ENCODE results near the gene AKR1B15. TPM values are rescaled to one million over a fixed set of nuclear protein-coding genes. Genes with fewer than 3 reads are reported as not detected.

Gene AKR1B15
- total RNA-seq, 2 experiments from 2014 or later: not detected

DNA sequence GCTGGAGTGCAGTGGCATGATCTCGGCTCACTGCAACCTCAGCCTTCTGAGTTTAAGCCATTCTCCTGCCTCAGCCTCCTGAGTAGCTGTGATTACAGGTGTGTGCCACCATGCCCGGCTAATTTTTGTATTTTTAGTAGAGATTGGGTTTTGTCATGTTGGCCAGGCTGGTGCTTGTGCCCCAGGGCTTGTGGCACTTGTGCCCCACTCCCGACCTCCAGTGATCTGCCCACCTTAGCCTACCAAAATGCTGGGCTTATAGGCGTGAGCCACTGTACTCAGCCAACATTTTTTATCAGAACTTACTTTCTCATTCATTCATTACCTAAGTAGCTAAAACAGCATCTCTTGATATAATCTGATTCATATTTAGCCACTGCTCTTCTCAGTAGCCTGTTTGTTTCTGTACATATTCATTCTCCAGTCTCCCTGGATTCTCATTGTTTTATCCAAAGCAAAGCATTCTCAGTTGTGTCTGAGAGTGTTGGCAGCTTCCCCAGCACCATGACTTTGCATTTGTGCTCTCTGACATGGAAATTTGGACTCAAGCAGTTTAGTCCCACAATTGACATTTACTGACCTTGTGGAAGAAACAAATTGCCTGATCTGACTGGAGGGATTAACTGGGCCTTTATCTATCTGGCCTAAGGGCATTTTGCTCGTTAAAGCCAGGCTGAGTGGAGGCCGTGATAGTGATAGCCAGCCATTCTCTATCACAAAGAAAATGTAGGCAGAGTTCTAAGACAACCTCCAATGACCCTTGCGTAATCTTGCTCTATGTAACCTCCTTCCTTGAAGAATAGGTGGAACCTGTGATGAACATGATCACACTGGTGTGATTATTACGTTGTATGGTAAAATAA lies 44.9 kb downstream of the AKR1B15 start:
- intact Hi-C loops (cut with DNase I, micrococcal nuclease): no loop called here
- Mint-ChIP-seq H3K27me3 (peaks cover 11% of the 10 kb centered on the region), H3K27ac (no peak overlapping the region), H3K4me3 (no peak overlapping the region), H3K9me3 (peaks cover 5% of the 10 kb centered on the region), H3K4me1 (ENCODE audit: low read depth) (no peaks in the 10 kb centered on the region), H3K36me3 (ENCODE audit: low read depth) (no peaks in the 10 kb centered on the region)
- peaks cover 0 to 5% of the 10 kb centered on the region in 2 experiments for H3K9me3 ChIP-seq (ENCODE audit: control insufficient read depth in 1 of 2, insufficient read depth in 1 of 2, low read length in 2 of 2)
- POLR2A ChIA-PET: interaction anchor here (0.6 kb wide), 1 partner anchor 1933 kb away, joined by 3 read pairs; no protein-coding TSS in a partner anchor
- no peak for TF ChIP-seq CTCF (IDR thresholded peaks at IDR 0.05)
- no peaks in the 10 kb centered on the region for H3K36me3 ChIP-seq (ENCODE audit: insufficient read depth, low read length)
- no peak for ATAC-seq (ENCODE audit: poor library complexity)
- no peak overlapping the region for H3K27ac ChIP-seq (ENCODE audit: low read depth in 1 of 2, low read length in 2 of 2)
- H3K4me1 ChIP-seq (ENCODE audit: insufficient read depth, low read length): no peaks in the 10 kb centered on the region
- H3K4me3 ChIP-seq (ENCODE audit: low read length): no peak overlapping the region
- H3K27me3 ChIP-seq (ENCODE audit: control insufficient read depth in 1 of 2, insufficient read depth in 2 of 2, low read length in 2 of 2): no peaks in the 10 kb centered on the region
- CTCF ChIA-PET: no interaction called here
- DNase-seq: no peak

DNA sequence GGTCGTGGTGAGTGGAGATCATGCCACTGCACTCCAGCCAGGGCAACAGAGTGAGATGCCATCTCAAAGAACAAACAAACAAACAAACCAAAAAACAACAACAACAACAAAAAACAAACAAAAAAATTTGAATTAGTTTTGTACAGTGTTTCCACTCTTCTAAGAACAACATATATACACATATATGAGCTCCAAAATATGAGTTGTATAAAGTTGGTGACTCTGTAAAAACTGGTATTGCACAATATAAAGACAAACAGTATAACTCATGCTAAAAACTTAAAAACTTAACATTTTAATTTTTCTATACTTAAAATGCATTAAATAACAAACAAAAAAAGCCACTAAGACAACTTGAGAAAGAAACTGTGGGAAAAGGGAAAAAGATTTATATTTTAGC lies 46.0 kb downstream of the AKR1B15 start:
- intact Hi-C loops (cut with DNase I, micrococcal nuclease): no loop called here
- Histone ChIP-seq H3K36me3 (ENCODE audit: insufficient read depth, low read length) (no peaks in the 10 kb centered on the region), H3K27me3 (ENCODE audit: control insufficient read depth in 1 of 2, insufficient read depth in 2 of 2, low read length in 2 of 2) (peaks cover 0 to 5% of the 10 kb centered on the region in 2 experiments), H3K9me3 (ENCODE audit: control insufficient read depth in 1 of 2, insufficient read depth in 1 of 2, low read length in 2 of 2) (peaks cover 0 to 10% of the 10 kb centered on the region in 2 experiments), H3K27ac (ENCODE audit: low read depth in 1 of 2, low read length in 2 of 2) (no peak overlapping the region), H3K4me3 (ENCODE audit: low read length) (no peak overlapping the region), H3K4me1 (ENCODE audit: insufficient read depth, low read length) (no peaks in the 10 kb centered on the region)
- DNase-seq: no peak
- peaks cover 9% of the 10 kb centered on the region for H3K9me3 Mint-ChIP-seq
- POLR2A ChIA-PET: no interaction called here
- H3K27me3 Mint-ChIP-seq: peaks cover 15% of the 10 kb centered on the region
- no peaks in the 10 kb centered on the region for H3K4me1 Mint-ChIP-seq (ENCODE audit: low read depth)
- H3K36me3 Mint-ChIP-seq (ENCODE audit: low read depth): no peaks in the 10 kb centered on the region
- no peak overlapping the region for H3K27ac Mint-ChIP-seq
- no peak for TF ChIP-seq CTCF (IDR thresholded peaks at IDR 0.05)
- H3K4me3 Mint-ChIP-seq: no peak overlapping the region
- ATAC-seq (ENCODE audit: poor library complexity): no peak
- CTCF ChIA-PET: no interaction called here

DNA sequence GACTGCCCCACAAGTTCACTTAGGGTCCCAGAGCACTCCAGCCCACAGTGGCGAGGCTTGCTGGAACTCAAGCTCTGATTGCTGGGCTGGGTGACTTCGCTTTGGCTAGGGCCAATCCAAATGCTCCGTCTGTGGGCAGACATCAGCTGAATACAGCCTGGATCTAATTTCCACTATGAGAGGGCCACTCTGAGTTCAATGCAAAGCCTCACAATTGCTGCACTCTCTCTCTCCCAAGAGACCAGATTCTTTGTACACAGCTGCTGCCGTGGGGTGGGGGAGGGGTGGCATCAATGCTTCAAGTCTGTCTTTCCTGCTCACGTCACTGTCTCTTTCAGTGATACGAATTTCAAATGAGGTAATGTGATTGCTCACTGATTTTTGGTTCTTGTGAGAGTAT lies 50.5 kb downstream of the AKR1B15 start:
- no peak for ATAC-seq (ENCODE audit: poor library complexity)
- CTCF ChIA-PET: no interaction called here
- intact Hi-C loops (cut with DNase I, micrococcal nuclease): no loop called here

More for the DNA sequence above, 50.5 kb downstream of the AKR1B15 start:
- Histone ChIP-seq H3K9me3 (ENCODE audit: control insufficient read depth in 1 of 2, insufficient read depth in 1 of 2, low read length in 2 of 2) (peaks cover 0 to 4% of the 10 kb centered on the region in 2 experiments), H3K36me3 (ENCODE audit: insufficient read depth, low read length) (no peaks in the 10 kb centered on the region), H3K4me3 (ENCODE audit: low read length) (no peak overlapping the region), H3K27me3 (ENCODE audit: control insufficient read depth in 1 of 2, insufficient read depth in 2 of 2, low read length in 2 of 2) (peaks cover 0 to 10% of the 10 kb centered on the region in 2 experiments), H3K4me1 (ENCODE audit: insufficient read depth, low read length) (no peaks in the 10 kb centered on the region), H3K27ac (ENCODE audit: low read depth in 1 of 2, low read length in 2 of 2) (no peak overlapping the region)
- Mint-ChIP-seq H3K27ac (no peak overlapping the region), H3K27me3 (peaks cover 40% of the 10 kb centered on the region), H3K4me3 (no peak overlapping the region), H3K9me3 (peaks cover 7% of the 10 kb centered on the region), H3K36me3 (ENCODE audit: low read depth) (no peaks in the 10 kb centered on the region), H3K4me1 (ENCODE audit: low read depth) (no peaks in the 10 kb centered on the region)
- no peak for TF ChIP-seq CTCF (IDR thresholded peaks at IDR 0.05)
- no peak for DNase-seq
- POLR2A ChIA-PET: no interaction called here

All from CD4-positive, alpha-beta T cell (primary cell).